SU-DHL-6 (cell line): ENCODE measurements around the gene ST8SIA2.

ENCODE experiments used
- EZH2phosphoT487 ChIP-seq: fragments of 200-600 bp; sonication (generic), shearing (Covaris generic); conservative IDR thresholded peaks from 2 replicates; pipeline ENCODE4 v1.6.1; 2018; ENCODE audit warnings: mild to moderate bottlenecking, antibody characterized with exemption, low read length, moderate library complexity, mixed read lengths
- TF ChIP-seq, protein P1 (sequence below): fragments of 200-600 bp; sonication (generic); IDR thresholded peaks from one replicate; pipeline ENCODE4 v1.5.1; 2017; ENCODE audit warnings: antibody characterized with exemption, mild to moderate bottlenecking, low read length, moderate library complexity; ENCODE audit not compliant: insufficient read depth, poor library complexity, severe bottlenecking

DNA sequence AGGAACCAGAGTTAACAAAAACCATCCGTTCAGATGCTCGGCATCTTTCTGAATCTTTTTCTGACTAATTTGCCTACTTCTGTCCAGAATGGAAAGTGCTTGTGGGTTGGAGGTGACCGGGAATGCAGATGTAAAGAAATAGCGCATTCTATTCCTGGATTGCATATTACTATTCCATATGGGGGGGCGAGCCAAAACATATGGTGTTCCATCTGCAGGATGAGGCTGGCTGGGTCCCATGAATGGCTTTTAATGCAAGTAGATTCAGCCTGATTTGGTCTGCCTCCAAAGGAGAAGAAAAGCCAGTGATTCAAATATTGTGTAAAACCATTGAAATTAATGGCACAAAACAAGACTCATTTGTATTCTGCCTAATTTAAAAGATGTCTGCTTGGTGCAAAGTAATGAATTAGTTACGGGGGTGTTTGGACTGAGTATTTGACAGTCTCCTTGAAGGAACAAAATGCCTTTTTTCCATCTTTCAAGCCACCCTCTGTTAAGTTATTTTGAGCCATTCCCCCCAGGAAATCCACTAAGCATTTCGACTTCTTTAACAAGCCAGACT, 99.0 kb downstream of the ST8SIA2 start:
- TF ChIP-seq, protein P1, sequence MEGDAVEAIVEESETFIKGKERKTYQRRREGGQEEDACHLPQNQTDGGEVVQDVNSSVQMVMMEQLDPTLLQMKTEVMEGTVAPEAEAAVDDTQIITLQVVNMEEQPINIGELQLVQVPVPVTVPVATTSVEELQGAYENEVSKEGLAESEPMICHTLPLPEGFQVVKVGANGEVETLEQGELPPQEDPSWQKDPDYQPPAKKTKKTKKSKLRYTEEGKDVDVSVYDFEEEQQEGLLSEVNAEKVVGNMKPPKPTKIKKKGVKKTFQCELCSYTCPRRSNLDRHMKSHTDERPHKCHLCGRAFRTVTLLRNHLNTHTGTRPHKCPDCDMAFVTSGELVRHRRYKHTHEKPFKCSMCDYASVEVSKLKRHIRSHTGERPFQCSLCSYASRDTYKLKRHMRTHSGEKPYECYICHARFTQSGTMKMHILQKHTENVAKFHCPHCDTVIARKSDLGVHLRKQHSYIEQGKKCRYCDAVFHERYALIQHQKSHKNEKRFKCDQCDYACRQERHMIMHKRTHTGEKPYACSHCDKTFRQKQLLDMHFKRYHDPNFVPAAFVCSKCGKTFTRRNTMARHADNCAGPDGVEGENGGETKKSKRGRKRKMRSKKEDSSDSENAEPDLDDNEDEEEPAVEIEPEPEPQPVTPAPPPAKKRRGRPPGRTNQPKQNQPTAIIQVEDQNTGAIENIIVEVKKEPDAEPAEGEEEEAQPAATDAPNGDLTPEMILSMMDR = no peak
- TF ChIP-seq EZH2phosphoT487 = no peak
